ENCODE results near the gene TEKTIP1. TPM values are rescaled to one million over a fixed set of nuclear protein-coding genes. Genes with fewer than 3 reads are reported as not detected.
A peak's percentile ranks its signal among the peaks of the same experiment; 100 is the strongest.

TEKTIP1 gene
- polyA plus RNA-seq, 1 donor from 2014 or later: not detected

- peak within 1 kb of the TSS; percentile 84 for H3K4me3 ChIP-seq (ENCODE audit: low read length)
- TF ChIP-seq MXI1 (conservative IDR thresholded peaks at IDR 0.05; ENCODE audit: poor library complexity, severe bottlenecking) (peak; percentile 98), TAF1 (IDR thresholded peaks at IDR 0.05; ENCODE audit: low read depth) (peak; percentile 99), EP300 (conservative IDR thresholded peaks at IDR 0.05; ENCODE audit: poor library complexity, severe bottlenecking) (peak; percentile 63), REST (IDR thresholded peaks at IDR 0.05; ENCODE audit: borderline replicate concordance) (peak; percentile 93), EZH2 (IDR thresholded peaks at IDR 0.05; ENCODE audit: borderline replicate concordance, insufficient read depth, low read length, poor library complexity, severe bottlenecking) (no peak), SMC3 (conservative IDR thresholded peaks at IDR 0.05; ENCODE audit: poor library complexity) (no peak), RAD21 (conservative IDR thresholded peaks at IDR 0.05) (no peak), POLR2AphosphoS5 (IDR thresholded peaks at IDR 0.05) (peak; percentile 90)
- TF ChIP-seq, protein P1, sequence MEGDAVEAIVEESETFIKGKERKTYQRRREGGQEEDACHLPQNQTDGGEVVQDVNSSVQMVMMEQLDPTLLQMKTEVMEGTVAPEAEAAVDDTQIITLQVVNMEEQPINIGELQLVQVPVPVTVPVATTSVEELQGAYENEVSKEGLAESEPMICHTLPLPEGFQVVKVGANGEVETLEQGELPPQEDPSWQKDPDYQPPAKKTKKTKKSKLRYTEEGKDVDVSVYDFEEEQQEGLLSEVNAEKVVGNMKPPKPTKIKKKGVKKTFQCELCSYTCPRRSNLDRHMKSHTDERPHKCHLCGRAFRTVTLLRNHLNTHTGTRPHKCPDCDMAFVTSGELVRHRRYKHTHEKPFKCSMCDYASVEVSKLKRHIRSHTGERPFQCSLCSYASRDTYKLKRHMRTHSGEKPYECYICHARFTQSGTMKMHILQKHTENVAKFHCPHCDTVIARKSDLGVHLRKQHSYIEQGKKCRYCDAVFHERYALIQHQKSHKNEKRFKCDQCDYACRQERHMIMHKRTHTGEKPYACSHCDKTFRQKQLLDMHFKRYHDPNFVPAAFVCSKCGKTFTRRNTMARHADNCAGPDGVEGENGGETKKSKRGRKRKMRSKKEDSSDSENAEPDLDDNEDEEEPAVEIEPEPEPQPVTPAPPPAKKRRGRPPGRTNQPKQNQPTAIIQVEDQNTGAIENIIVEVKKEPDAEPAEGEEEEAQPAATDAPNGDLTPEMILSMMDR (IDR thresholded peaks at IDR 0.05; ENCODE audit: poor library complexity, severe bottlenecking): peak; percentile 25
- H4K20me1 ChIP-seq (ENCODE audit: insufficient read depth): no peaks in the 10 kb centered on the region
- H3K9me3 ChIP-seq (ENCODE audit: low read length): no peaks in the 10 kb centered on the region
- no peaks in the 10 kb centered on the region for H3K9me2 ChIP-seq (ENCODE audit: insufficient read depth, low read length)
- no peaks in the 10 kb centered on the region for H3F3A ChIP-seq (ENCODE audit: insufficient read depth, low read length, poor library complexity, severe bottlenecking)
- H3K4me2 ChIP-seq (ENCODE audit: low read length): peak within 1 kb of the TSS; percentile 69
- peak within 1 kb of the TSS; percentile 92 for H3K9ac ChIP-seq (ENCODE audit: low read length)
- H2AFZ ChIP-seq (ENCODE audit: low read depth, low read length): peak within 1 kb of the TSS; percentile 90
- H3K27ac ChIP-seq (ENCODE audit: low read length): peak within 1 kb of the TSS; percentile 95
- no peaks in the 10 kb centered on the region for H3K36me3 ChIP-seq (ENCODE audit: insufficient read depth, low read length)
- no peaks in the 10 kb centered on the region for H3K27me3 ChIP-seq (ENCODE audit: insufficient read depth, low read depth, low read length)
- H3K79me2 ChIP-seq (replicated peaks; ENCODE audit: insufficient read depth, low read length): peaks cover 15% of the 10 kb centered on the region
Observed at GRCh38 chr19:3500429-3501101, 38.4 kb upstream of the TEKTIP1 start, which contains the start of gene DOHH. DOHH (minus strand) TSS chr19:3500674; CDS start chr19:3496814, 3,860 bp downstream.

GRCh38 chr19:3501780-3502179, 37.2 kb upstream of the TEKTIP1 start:
- TF ChIP-seq REST (IDR thresholded peaks at IDR 0.05; ENCODE audit: borderline replicate concordance): no peak
- no peak for TF ChIP-seq EZH2 (IDR thresholded peaks at IDR 0.05; ENCODE audit: borderline replicate concordance, insufficient read depth, low read length, poor library complexity, severe bottlenecking)
- no peak for TF ChIP-seq TAF1 (IDR thresholded peaks at IDR 0.05; ENCODE audit: low read depth)
- no peak for TF ChIP-seq RAD21 (conservative IDR thresholded peaks at IDR 0.05)
- TF ChIP-seq, protein P1 (IDR thresholded peaks at IDR 0.05; ENCODE audit: poor library complexity, severe bottlenecking): no peak
- no peak for TF ChIP-seq POLR2AphosphoS5 (IDR thresholded peaks at IDR 0.05)
- no peak for TF ChIP-seq SMC3 (conservative IDR thresholded peaks at IDR 0.05; ENCODE audit: poor library complexity)
- no peak for TF ChIP-seq EP300 (conservative IDR thresholded peaks at IDR 0.05; ENCODE audit: poor library complexity, severe bottlenecking)
- no peak for TF ChIP-seq MXI1 (conservative IDR thresholded peaks at IDR 0.05; ENCODE audit: poor library complexity, severe bottlenecking)
- Histone ChIP-seq H3K9ac (ENCODE audit: low read length) (no peak overlapping the region), H3K4me3 (ENCODE audit: low read length) (no peak overlapping the region), H3K27me3 (ENCODE audit: insufficient read depth, low read depth, low read length) (no peaks in the 10 kb centered on the region), H3K9me3 (ENCODE audit: low read length) (no peaks in the 10 kb centered on the region), H3K36me3 (ENCODE audit: insufficient read depth, low read length) (no peaks in the 10 kb centered on the region), H3K27ac (ENCODE audit: low read length) (no peak overlapping the region), H3F3A (ENCODE audit: insufficient read depth, low read length, poor library complexity, severe bottlenecking) (no peaks in the 10 kb centered on the region), H3K4me2 (ENCODE audit: low read length) (no peak overlapping the region), H2AFZ (ENCODE audit: low read depth, low read length) (no peak overlapping the region), H3K79me2 (replicated peaks; ENCODE audit: insufficient read depth, low read length) (peaks cover 21% of the 10 kb centered on the region), H3K9me2 (ENCODE audit: insufficient read depth, low read length) (no peaks in the 10 kb centered on the region), H4K20me1 (ENCODE audit: insufficient read depth) (no peaks in the 10 kb centered on the region)

All from neural cell (in vitro differentiated cells).